Erythroblast (primary cell): ENCODE results near the gene LYPLA2.

Experiments
- GATA1 ChIP-seq: IDR thresholded peaks from 2 replicates; pipeline ENCODE4 v1.6.1; 2011; ENCODE audit warnings: low read depth, mild to moderate bottlenecking, control low read depth, low read length, moderate library complexity
- POLR2A ChIP-seq: IDR thresholded peaks from 2 replicates; pipeline ENCODE4 v1.6.1; 2011; ENCODE audit warnings: mild to moderate bottlenecking, low read length

DNA sequence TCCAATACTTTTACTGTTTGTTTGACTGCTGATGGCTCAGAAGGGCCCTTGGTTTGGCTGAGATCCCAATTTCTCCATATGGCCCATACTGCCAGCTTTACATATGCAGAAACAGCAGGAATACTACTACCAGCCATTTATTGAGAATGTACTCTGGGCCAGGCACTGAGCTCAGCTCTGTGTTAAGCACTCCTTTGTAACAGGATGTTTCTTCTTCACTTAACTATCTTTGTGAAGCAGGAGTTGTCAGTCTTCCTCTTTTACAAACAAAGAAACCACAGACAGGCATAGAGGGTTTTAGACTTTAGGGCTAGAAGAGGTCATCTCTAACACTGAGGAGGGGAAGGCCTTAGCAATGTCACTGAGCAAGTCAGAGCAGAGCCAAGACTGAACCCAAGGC, 26.0 kb downstream of the LYPLA2 start:
- TF ChIP-seq POLR2A (no peak), GATA1 (no peak)
